Lung (tissue), 12 donors: ENCODE results near the gene GNG2. TPM values are rescaled to one million over a fixed set of nuclear protein-coding genes. Genes with fewer than 3 reads are reported as not detected.
A peak's percentile ranks its signal among the peaks of the same experiment; 100 is the strongest.

Experiments
- ATAC-seq: fragments of 200-7000 bp; cut with Tn5 transposase; one replicate; pipeline ENCODE4 v1.9.1; 2020; ENCODE audit warnings: moderate number of reproducible peaks; ENCODE audit not compliant: insufficient read depth, low FRiP score
- DNase-seq, 3 donors: peaks; one replicate each; pipeline ENCODE4 v3.0.0-alpha.2; 2013 to 2017
- H3K27ac ChIP-seq, 2 donors: one replicate each; pipeline ENCODE4 v1.5.1; 2013; ENCODE audit warnings: mild to moderate bottlenecking in 2 of 2, moderate library complexity in 2 of 2, control low read depth in 1 of 2, inconsistent platforms in 1 of 2, low read depth in 1 of 2, low read length in 1 of 2
- H3K27me3 ChIP-seq, 3 donors: one replicate each; pipeline ENCODE4 v1.5.1; 2013; ENCODE audit warnings: low read length in 2 of 3; ENCODE audit not compliant: control insufficient read depth in 3 of 3, insufficient read depth in 3 of 3
- H3K36me3 ChIP-seq, 4 donors: one replicate each; pipeline ENCODE4 v1.5.1; 2013; ENCODE audit warnings: low read length in 4 of 4, mild to moderate bottlenecking in 1 of 4, moderate library complexity in 1 of 4; ENCODE audit not compliant: control insufficient read depth in 4 of 4, insufficient read depth in 4 of 4
- H3K4me1 ChIP-seq, 5 donors: one replicate each; pipeline ENCODE4 v1.5.1; 2013; ENCODE audit warnings: low read length in 5 of 5, mild to moderate bottlenecking in 2 of 5, moderate library complexity in 1 of 5; ENCODE audit not compliant: control insufficient read depth in 5 of 5, insufficient read depth in 5 of 5
- H3K4me3 ChIP-seq: one replicate; pipeline ENCODE4 v1.5.1; 2013; ENCODE audit warnings: mild to moderate bottlenecking, control low read depth, moderate library complexity
- H3K9ac ChIP-seq, 2 donors: one replicate each; pipeline ENCODE4 v1.5.1; 2013; ENCODE audit warnings: low read length in 2 of 2, control low read depth in 1 of 2; ENCODE audit not compliant: insufficient read depth in 1 of 2
- H3K9me3 ChIP-seq, 4 donors: one replicate each; pipeline ENCODE4 v1.5.1; 2013; ENCODE audit warnings: low read length in 3 of 4, mild to moderate bottlenecking in 1 of 4, moderate library complexity in 1 of 4; ENCODE audit not compliant: control insufficient read depth in 4 of 4, insufficient read depth in 3 of 4
- WGBS, 2 donors: extraction: QIAGEN DNeasy Blood & Tissue Kit; methylation state at CpG; one replicate each; pipeline ENCODE4 v1.1.7; 2013; 5-methylcytosine and 5-hydroxymethylcytosine counted together
- polyA plus RNA-seq, 2 donors: library from polyadenylated mRNA; stranded (reverse); fragments of 200-250 nt; gene quantifications; one replicate each; pipeline ENCODE4 v1.2.1, GENCODE V29; 2013
- total RNA-seq, 2 donors: library from RNA; depleted of rRNA in 1 of 2; stranded (reverse); fragments of >200 nt in 1 of 2; gene quantifications; one replicate each; pipeline ENCODE4 v1.2.1, GENCODE V29; 2014 to 2021
- TF ChIP-seq, protein P1 (sequence below): IDR thresholded peaks from 2 replicates; pipeline ENCODE4 v1.5.1; 2012; ENCODE audit warnings: mild to moderate bottlenecking; ENCODE audit errors: control extremely low read depth, extremely low read depth
- donor health status: control.
- donor health status: control.
- donor health status: Bipolar disorder and iron deficiency.
- donor health status: healthy.
- donor health status: DM: yes; HTN: yes; CAD: no.

GNG2 gene
- total and polyA plus RNA-seq, 4 donors: 3.7 to 42.3 (median 21.5) TPM

DNA sequence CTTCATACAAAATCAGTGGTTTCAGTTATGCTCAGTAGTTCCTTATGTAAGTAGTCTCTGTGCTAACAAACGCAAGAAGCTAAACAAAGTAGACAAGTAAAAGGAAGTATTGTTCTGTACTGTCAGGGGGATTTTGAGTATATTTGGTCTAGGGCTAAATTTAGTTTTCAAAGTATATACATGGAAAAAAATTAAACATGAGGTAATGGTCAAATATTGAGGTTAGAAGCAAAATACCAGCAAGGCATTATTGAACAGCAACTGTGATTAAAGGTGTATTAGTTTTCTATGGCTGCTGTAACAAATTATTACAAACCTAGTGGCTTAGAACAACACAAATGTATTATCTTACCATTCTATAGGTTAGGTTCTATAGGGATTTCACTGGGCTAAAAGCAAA, 18.8 kb downstream of the GNG2 start:
- Histone ChIP-seq H3K9ac (no peak overlapping the region), H3K9me3 (no peaks in the 10 kb centered on the region), H3K4me3 (no peak overlapping the region), H3K4me1 (peaks cover 0 to 12% (median 5%) of the 10 kb centered on the region in 5 donors), H3K27me3 (no peaks in the 10 kb centered on the region), H3K27ac (no peak overlapping the region), H3K36me3 (peaks cover 0 to 7% (median 3%) of the 10 kb centered on the region in 4 donors)
- no peak for DNase-seq
- TF ChIP-seq, protein P1, sequence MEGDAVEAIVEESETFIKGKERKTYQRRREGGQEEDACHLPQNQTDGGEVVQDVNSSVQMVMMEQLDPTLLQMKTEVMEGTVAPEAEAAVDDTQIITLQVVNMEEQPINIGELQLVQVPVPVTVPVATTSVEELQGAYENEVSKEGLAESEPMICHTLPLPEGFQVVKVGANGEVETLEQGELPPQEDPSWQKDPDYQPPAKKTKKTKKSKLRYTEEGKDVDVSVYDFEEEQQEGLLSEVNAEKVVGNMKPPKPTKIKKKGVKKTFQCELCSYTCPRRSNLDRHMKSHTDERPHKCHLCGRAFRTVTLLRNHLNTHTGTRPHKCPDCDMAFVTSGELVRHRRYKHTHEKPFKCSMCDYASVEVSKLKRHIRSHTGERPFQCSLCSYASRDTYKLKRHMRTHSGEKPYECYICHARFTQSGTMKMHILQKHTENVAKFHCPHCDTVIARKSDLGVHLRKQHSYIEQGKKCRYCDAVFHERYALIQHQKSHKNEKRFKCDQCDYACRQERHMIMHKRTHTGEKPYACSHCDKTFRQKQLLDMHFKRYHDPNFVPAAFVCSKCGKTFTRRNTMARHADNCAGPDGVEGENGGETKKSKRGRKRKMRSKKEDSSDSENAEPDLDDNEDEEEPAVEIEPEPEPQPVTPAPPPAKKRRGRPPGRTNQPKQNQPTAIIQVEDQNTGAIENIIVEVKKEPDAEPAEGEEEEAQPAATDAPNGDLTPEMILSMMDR: no peak
- ATAC-seq: no peak
- 69 to 73% methylated on average over 1 of the region's 1 CpG for WGBS, 2 donors

DNA sequence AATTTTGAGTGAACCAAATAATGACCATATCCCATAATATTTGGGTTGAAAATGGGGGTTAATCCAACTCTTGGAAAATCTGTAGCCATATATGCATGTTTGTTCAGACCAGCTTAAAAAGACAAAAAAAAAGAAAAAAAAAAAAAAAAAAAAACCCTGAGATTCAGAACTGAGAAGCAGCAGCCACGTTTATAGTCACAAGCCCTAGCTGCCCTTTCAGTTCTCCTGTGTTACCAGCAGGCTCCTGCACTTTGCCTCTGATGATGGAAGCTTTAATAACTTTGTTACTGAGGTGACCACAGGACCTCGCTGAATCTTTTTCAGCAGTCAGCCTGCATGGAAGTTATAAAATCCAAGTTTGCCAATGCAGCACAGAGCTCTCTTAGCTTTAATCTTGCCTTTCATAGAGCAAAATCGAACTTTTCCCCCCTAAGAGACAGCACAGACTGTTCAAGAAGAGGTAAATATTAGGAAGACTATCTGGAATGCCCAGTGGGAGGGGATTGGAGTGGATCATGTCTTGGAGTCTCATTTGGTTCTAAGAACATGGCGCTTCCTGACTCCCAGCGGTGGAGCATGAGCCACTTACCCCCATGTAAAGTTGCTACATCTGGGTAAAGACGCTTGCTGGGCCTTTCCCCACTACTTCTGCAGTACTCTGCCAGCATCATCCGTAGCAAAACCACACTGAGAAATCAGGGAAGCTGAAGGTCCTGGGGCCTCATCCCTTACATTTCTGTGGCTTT, 20.6 kb downstream of the GNG2 start:
- no peak for DNase-seq
- WGBS, 2 donors: 59 to 73% methylated on average over 7 of the region's 7 CpGs
- peak overlapping the region in 1 of 2 donors; percentile 23 for H3K9ac ChIP-seq

DNA sequence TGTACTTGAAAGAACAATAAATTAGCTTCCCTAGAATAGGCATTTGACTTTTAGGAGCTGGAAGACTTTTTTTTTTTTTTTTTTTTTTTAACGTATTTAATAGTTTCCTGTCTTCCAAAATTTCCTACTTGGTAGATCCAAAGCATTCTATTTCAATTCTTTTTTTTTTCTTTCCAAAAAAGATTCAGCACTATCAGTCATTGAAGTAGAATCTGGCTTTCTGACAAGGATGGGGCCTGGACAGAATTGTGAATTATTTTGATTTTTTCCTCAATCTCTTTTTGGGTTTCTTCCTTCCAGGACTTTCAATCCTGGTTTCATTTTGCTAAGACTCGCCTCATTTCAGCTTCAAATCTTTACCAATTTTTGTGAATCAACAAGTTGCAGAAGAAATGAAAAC, 21.2 kb downstream of the GNG2 start:
- Histone ChIP-seq H3K4me1 (peaks cover 0 to 22% (median 10%) of the 10 kb centered on the region in 5 donors), H3K36me3 (peaks cover 0 to 7% (median 3%) of the 10 kb centered on the region in 4 donors), H3K9me3 (peaks cover 0 to 2% (median 0%) of the 10 kb centered on the region in 4 donors), H3K4me3 (no peak overlapping the region), H3K27me3 (no peaks in the 10 kb centered on the region), H3K27ac (no peak overlapping the region), H3K9ac (peak overlapping the region in 1 of 2 donors; percentile 23)
- ATAC-seq (no peak), DNase-seq (no peak)
- TF ChIP-seq, protein P1: no peak
- 56 to 70% methylated on average over 2 of the region's 2 CpGs for WGBS, 2 donors

More for the DNA sequence above, 20.6 kb downstream of the GNG2 start:
- Histone ChIP-seq H3K4me1 (peaks cover 0 to 22% (median 10%) of the 10 kb centered on the region in 5 donors), H3K27me3 (no peaks in the 10 kb centered on the region), H3K4me3 (no peak overlapping the region), H3K36me3 (peaks cover 0 to 7% (median 3%) of the 10 kb centered on the region in 4 donors), H3K9me3 (no peaks in the 10 kb centered on the region), H3K27ac (peak overlapping the region in 1 of 2 donors; percentile 9)
- TF ChIP-seq, protein P1: no peak
- no peak for ATAC-seq
